GM18951 (cell line): Measurements from ENCODE around the gene SBNO1.

Source experiments
- POLR2A ChIP-seq: IDR thresholded peaks from 4 replicates; pipeline ENCODE4 v1.6.1; 2011; ENCODE audit warnings: mild to moderate bottlenecking; ENCODE audit not compliant: insufficient read length, insufficient read depth; ENCODE audit errors: extremely low read depth
- in situ Hi-C: fragments of 300-500 bp; cut with MboI; formaldehyde crosslinking; loops from one replicate; pipeline ENCODE4 v1.12.0; 2022; ENCODE audit warnings: low sequenced_read_pairs, mixed read lengths, inconsistent platforms; ENCODE audit not compliant: unreplicated experiment

SBNO1 gene

DNA sequence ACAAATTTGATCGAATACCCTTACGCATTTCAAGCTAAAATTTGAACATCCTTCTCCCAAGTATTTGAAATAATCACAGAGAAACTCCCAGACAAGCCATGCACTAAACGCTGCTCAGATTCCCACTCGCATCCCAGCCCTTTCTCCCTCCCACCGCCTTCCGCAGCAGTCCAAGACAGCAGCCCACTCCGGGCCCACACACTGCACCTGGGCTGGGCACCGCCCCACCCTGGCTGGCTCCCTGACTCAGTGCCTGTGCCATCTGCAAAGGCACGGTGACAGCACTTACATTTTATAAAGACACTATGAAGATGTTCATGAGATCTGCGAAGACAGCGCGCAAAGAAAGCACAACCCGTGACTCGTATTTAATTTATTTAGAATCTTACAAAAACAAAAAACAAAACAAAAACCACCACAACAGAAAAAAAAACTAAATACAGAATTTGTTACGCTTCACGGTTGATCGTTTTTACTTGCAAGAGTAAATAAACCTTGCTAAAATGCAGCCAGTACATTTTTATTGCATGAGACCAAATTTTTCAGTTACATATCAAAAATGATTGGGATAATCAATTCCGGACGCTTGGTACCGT, 75.8 kb downstream of the SBNO1 start:
- TF ChIP-seq POLR2A = no peak
- in situ Hi-C loops = no loop called here

DNA sequence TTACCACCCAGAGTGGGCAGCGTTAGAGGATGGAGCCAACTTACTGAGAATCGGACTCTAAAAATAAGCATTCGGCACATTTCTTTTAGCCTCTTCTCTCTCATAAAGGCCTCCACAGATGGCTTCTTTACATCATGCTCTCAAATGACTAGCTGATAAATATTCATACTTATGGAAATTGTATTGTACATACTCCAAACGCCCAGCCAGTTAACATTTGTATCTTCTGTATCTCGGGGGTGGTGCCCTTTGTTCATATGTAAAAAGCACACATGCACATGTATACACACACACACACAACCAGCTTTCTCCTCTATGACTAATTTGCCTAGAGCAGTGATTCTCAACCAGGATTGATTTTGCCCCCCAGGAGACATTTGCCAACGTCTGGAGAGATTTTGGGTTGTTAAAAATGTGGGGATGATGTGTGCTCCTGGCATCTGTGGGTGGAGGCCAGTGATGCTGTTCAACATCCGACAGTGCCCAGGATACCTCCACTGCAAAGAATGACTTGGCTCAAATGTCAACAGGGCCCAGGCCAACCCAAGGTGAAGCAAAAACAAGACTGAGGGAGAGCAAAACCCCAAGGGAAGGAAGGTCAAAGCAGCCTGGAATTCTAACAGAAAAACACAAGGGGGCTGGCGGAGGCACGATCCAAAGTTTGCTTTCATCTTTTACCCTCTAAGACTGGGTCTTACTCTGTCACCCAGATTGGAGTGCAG, 77.8 kb downstream of the SBNO1 start:
- no peak for TF ChIP-seq POLR2A
- in situ Hi-C loops = no loop called here

DNA sequence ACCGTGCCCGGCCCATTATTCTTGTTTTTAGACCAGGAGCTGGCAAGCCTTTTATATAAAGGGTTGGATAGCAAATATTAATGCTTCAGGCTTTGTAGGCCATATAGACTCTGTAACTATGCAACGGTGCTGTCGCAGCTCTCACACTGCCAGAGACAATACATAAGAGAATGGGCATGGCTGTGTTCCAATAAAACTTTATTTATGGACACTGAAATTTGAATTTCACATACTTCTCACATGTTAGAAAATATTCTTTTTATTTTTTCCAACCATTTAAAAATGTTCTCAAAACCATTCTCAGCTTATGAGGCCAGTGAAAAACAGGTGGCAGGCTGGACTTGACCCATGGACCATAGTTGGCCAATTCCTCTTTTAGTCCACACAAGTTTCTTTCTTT, 80.0 kb downstream of the SBNO1 start:
- in situ Hi-C loops = no loop called here
- TF ChIP-seq POLR2A = no peak

- TF ChIP-seq POLR2A = no peak
- in situ Hi-C loops = no loop called here
Measured at GRCh38 chr12:123283461-123283860, 81.2 kb downstream of the SBNO1 start.

- in situ Hi-C loops = no loop called here
- TF ChIP-seq POLR2A = no peak
Measured at GRCh38 chr12:123282111-123282510, 82.5 kb downstream of the SBNO1 start.

DNA sequence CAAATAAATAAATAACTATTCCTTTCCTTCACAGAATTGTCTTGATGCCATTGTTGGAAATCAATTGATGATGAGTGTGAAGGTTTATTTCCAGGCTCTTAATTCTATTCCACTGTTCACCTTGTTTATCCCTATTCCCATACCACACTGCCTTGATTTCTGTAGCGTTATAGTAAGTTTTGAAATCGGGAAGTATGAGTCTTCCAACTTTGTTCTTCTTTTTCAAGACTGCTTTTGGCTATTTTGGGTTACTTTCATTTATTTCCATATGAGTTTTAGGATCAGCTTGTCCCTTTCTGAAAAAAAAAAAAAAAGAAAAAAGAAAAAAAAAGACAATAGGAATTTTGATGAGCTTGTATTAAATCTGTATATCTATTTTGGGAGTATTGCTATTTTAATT, 83.7 kb downstream of the SBNO1 start:
- no peak for TF ChIP-seq POLR2A
- in situ Hi-C loops = no loop called here

DNA sequence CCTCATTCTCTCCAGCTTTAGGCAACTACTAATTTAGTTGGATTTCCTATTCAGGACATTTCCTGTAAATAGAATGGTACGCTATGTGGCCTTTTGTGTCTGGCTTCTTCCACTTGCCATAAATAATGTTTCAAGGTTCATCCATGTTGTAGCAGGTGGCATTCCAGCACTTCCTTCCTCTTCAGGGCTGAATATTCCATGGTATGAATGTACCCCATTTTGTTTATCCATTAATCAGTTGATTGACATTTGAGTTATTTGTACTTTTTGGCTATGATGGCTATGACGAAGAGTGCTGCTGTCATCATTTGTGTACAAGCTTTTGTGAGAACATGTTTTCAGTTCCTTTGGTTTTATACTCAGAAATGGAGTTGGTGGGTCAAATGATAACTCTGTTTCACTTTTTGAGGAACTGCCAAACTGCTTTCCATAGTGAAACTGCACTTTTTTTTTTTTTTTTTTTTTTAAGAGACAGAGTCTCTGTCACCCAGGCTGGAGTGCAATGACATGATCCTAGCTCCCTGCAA, 86.5 kb downstream of the SBNO1 start:
- no peak for TF ChIP-seq POLR2A
- in situ Hi-C loops = no loop called here

- in situ Hi-C loops = no loop called here
- no peak for TF ChIP-seq POLR2A
Measured at GRCh38 chr12:123273166-123273565, 91.5 kb downstream of the SBNO1 start.

GRCh38 chr12:123271001-123271668, 93.5 kb downstream of the SBNO1 start:
- no peak for TF ChIP-seq POLR2A
- in situ Hi-C loops = no loop called here

DNA sequence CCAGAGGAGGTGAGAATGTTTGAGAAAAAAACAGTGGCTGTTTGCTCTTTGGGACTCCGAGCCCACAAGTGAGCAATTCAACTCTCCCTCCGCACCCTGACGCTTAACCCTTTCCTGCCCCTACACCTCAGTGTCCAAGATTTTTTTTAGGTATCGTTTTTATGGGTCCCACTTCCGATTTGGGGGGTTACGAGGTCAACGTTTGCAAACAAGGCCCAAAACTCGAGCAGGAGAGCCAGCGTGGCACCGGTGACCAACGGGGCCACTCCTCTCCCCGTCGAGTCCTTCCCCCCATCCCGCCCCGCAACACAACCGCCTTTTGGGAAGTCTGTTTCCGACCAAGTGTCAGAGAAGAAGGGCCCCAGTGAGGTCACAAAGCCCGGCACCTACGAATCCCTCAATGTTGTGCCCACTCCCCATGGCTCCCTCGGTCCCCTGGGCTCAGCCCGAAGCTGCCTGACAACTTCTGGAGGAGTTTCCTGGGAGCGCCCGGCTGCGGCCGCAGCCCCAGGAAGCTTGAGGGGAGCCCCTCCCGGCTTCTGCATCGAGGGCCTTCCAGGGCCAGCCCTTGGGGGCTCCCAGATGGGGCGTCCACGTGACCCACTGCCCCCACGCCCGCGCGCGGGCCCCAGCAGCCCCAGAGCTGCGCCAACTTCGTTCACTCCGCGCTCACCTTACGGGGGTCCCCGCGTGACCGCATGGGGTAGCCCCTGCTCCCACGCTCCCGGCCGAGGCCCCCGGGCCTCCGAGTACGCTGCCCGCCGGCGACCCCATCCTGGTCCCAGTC, 94.2 kb downstream of the SBNO1 start:
- in situ Hi-C loops = no loop called here
- no peak for TF ChIP-seq POLR2A

- in situ Hi-C loops = loop anchor here (10.0 kb wide), 1 partner anchor 325 kb away; no protein-coding TSS in a partner anchor
- no peak for TF ChIP-seq POLR2A
Measured at GRCh38 chr12:123269896-123270213, 94.8 kb downstream of the SBNO1 start.

DNA sequence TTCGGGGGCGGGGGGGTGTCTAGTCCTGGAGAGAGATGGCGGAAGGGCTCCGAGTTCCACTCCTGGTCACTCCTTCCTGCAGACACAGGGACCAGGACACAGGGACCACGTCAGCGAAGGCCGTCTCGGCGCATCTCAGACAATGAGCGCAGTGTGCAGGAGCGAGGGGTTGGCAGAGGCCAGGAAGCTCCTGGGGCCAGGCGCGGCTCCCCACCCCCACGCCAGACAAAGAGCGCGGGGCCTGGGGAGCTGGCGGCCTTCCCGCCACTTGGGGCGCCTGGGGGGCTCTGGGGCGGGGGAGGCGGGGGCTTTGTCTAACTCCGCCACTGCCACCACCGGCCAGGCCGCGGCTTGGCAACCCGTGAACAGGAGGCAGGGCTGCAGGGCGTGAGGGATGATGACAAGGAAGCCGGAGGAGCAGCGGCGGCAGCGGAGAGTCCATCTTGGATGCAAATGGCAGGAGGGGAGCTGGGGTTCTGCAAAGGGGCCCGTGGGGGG, 95.2 kb downstream of the SBNO1 start:
- TF ChIP-seq POLR2A = peak; percentile 40
- in situ Hi-C loops = loop anchor here (10.0 kb wide), 1 partner anchor 325 kb away; no protein-coding TSS in a partner anchor

DNA sequence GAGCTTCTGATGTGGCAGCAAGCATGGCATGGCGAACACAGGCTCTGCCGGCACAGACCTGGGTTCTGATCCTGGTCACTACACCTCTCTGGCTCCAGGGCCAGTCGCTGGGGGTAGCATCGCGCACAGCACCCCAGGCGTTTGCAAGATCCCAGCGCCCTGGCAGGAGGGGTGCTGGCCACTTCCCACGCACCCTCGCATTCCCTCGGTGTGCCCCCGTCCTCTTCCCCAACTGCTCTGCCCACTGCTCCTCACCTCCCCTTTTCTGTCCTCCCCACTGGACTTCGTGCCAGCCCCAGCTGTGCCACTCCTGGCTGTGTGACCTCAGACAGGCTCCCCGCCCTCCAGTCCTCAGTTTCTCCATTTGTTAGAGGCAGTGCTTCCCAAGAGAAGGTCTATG, 95.8 kb downstream of the SBNO1 start:
- in situ Hi-C loops = loop anchor here (10.0 kb wide), 1 partner anchor 326 kb away; no protein-coding TSS in a partner anchor
- no peak for TF ChIP-seq POLR2A
